ENCODE data around the gene GARIN5A.

GRCh38 chr19:50423279-50424113, 53.2 kb downstream of the GARIN5A start:
- TF ChIP-seq CTCF (conservative IDR thresholded peaks at IDR 0.05; ENCODE audit: low read depth, low read length) (no peak), EZH2 (IDR thresholded peaks at IDR 0.05; ENCODE audit: borderline replicate concordance, low read depth, low read length, poor library complexity, severe bottlenecking) (no peak)
